Adrenal gland (tissue), 5 donors: ENCODE results near the gene GOLGA6L7.

Experiments used
- POLR2A ChIP-seq, 2 donors: fragments of 450-650 bp; IDR thresholded peaks; one replicate each; pipeline ENCODE4 v1.6.1; 2017; ENCODE audit warnings: antibody characterized with exemption in 2 of 2, mild to moderate bottlenecking in 2 of 2, moderate library complexity in 1 of 2
- TF ChIP-seq, protein P1 (sequence below), 6 experiments: fragments of 450-650 bp in 4 of 6; fragments of 200-600 bp in 2 of 6; sonication (generic) in 1 of 6; IDR thresholded peaks; 1 replicate in 5 of 6; 2 replicates in 1 of 6; pipeline versions ENCODE4 v1.5.1 to v1.8.0; 2016 to 2021; ENCODE audit warnings: antibody characterized with exemption in 6 of 6, mild to moderate bottlenecking in 2 of 6, moderate library complexity in 1 of 6
- donor health status: DM: no; HTN: no; CAD: no.

DNA sequence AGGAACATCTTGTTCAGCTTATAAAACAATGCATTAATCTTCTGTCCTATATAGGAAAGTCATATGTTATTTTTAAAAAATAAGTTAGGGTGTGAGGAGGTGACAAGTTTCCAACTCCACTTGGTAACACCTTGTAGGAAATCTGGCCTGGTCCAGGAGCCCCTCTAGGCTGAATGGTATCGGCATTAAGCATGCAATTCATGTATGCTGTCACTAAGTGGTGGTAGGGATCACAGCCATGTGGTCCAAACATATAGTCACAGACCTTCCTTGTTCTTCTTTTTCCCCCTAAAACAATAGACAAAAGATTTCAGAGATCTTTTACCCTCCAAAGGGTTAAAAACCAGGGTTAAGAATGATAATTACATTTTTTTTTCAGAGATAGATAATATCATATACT, 33.2 kb upstream of the GOLGA6L7 start:
- TF ChIP-seq, protein P1, sequence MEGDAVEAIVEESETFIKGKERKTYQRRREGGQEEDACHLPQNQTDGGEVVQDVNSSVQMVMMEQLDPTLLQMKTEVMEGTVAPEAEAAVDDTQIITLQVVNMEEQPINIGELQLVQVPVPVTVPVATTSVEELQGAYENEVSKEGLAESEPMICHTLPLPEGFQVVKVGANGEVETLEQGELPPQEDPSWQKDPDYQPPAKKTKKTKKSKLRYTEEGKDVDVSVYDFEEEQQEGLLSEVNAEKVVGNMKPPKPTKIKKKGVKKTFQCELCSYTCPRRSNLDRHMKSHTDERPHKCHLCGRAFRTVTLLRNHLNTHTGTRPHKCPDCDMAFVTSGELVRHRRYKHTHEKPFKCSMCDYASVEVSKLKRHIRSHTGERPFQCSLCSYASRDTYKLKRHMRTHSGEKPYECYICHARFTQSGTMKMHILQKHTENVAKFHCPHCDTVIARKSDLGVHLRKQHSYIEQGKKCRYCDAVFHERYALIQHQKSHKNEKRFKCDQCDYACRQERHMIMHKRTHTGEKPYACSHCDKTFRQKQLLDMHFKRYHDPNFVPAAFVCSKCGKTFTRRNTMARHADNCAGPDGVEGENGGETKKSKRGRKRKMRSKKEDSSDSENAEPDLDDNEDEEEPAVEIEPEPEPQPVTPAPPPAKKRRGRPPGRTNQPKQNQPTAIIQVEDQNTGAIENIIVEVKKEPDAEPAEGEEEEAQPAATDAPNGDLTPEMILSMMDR (IDR thresholded peaks at IDR 0.05), result no peak
- TF ChIP-seq POLR2A (IDR thresholded peaks at IDR 0.05), result no peak
